Jurkat, Clone E6-1 (cell line): Measurements from ENCODE around the gene COPE.

Source experiments
- DNase-seq: peaks from one replicate; pipeline ENCODE4 v3.0.0-alpha.2; 2011; ENCODE audit warnings: low read depth, low spot score
- H3K4me3 ChIP-seq: 2 replicates; pipeline ENCODE4 v1.5.1; 2011; ENCODE audit warnings: mild to moderate bottlenecking, low read length, control low read depth, moderate library complexity

The COPE gene

GRCh38 chr19:18897094-18898029 is 21.8 kb downstream of the COPE start:
- DNase-seq: no peak
- no peak overlapping the region for H3K4me3 ChIP-seq

- H3K4me3 ChIP-seq: no peak overlapping the region
- no peak for DNase-seq
These were observed 22.8 kb downstream of the COPE start for GRCh38 chr19:18896421-18896841.

GRCh38 chr19:18895824-18896341 is 23.3 kb downstream of the COPE start, which contains the start of gene CERS1:
Gene CERS1 (minus strand): TSS chr19:18896158. CDS start chr19:18896072, 86 bp downstream.
- peak within 1 kb of the TSS; percentile 48 for H3K4me3 ChIP-seq
- no peak for DNase-seq

GRCh38 chr19:18895038-18895823 is 24.0 kb downstream of the COPE start:
- no peak for DNase-seq
- H3K4me3 ChIP-seq: peak overlapping the region; percentile 48

GRCh38 chr19:18894254-18895037 is 24.7 kb downstream of the COPE start:
- no peak overlapping the region for H3K4me3 ChIP-seq
- no peak for DNase-seq

GRCh38 chr19:18893587-18894253 is 25.5 kb downstream of the COPE start:
- no peak for DNase-seq
- no peak overlapping the region for H3K4me3 ChIP-seq

- H3K4me3 ChIP-seq: no peak overlapping the region
These were observed 29.0 kb downstream of the COPE start for GRCh38 chr19:18889949-18890745.

GRCh38 chr19:18886972-18887371 is 32.2 kb downstream of the COPE start:
- H3K4me3 ChIP-seq: no peak overlapping the region
- DNase-seq: no peak

More at GRCh38 chr19:18889949-18890745, 29.0 kb downstream of the COPE start:
- DNase-seq: no peak

GRCh38 chr19:18883526-18884304 is 35.5 kb downstream of the COPE start:
- no peak overlapping the region for H3K4me3 ChIP-seq
- no peak for DNase-seq

- DNase-seq: no peak
- no peak overlapping the region for H3K4me3 ChIP-seq
These were observed 37.7 kb downstream of the COPE start for GRCh38 chr19:18881491-18881890.

- no peak overlapping the region for H3K4me3 ChIP-seq
- peak; percentile 59 for DNase-seq
These were observed 39.4 kb downstream of the COPE start for GRCh38 chr19:18879579-18880373.

GRCh38 chr19:18878858-18879578 is 40.2 kb downstream of the COPE start:
- DNase-seq: no peak
- no peak overlapping the region for H3K4me3 ChIP-seq

GRCh38 chr19:18878058-18878797 is 41.0 kb downstream of the COPE start:
- no peak overlapping the region for H3K4me3 ChIP-seq
- no peak for DNase-seq

GRCh38 chr19:18876865-18877264 is 42.3 kb downstream of the COPE start:
- no peak overlapping the region for H3K4me3 ChIP-seq
- DNase-seq: no peak

- H3K4me3 ChIP-seq: no peak overlapping the region
- no peak for DNase-seq
These were observed 43.5 kb downstream of the COPE start for GRCh38 chr19:18875726-18876125.
